Measurements from ENCODE around the gene MIOX. TPM values are rescaled to one million over a fixed set of nuclear protein-coding genes. Genes with fewer than 3 reads are reported as not detected.

The MIOX gene
- total and polyA plus RNA-seq, 2 donors (not counting 3 experiments of a cell fraction or from before 2014, with no cell fraction given): not detected

- CTCF ChIA-PET: interaction anchor here (0.7 to 2.6 kb wide), 3 partner anchors 12 to 245 kb away, joined by 3 to 17 read pairs (median 4); no protein-coding TSS in a partner anchor
- Histone ChIP-seq H3K4me3 (replicated peaks in 1 of 3; ENCODE audit: insufficient read depth in 1 of 3, low read depth in 1 of 3, low read length in 3 of 3) (no peak overlapping the region), H3K9me1 (replicated peaks; ENCODE audit: control insufficient read depth, extremely low read depth, insufficient read depth, low read length) (no peaks in the 10 kb centered on the region), H4K20me1 (replicated peaks; ENCODE audit: control insufficient read depth, extremely low read depth, insufficient read depth, low read length) (no peaks in the 10 kb centered on the region), H3K79me2 (ENCODE audit: control insufficient read depth, insufficient read depth, low read length) (no peaks in the 10 kb centered on the region), H3K36me3 (ENCODE audit: control insufficient read depth in 2 of 2, extremely low read depth in 1 of 2, insufficient read depth in 2 of 2, low read length in 2 of 2) (no peaks in the 10 kb centered on the region), H3K27me3 (ENCODE audit: control insufficient read depth in 2 of 2, insufficient read depth in 2 of 2, low read length in 2 of 2) (peaks cover under 1 to 14% of the 10 kb centered on the region in 2 experiments), H3K9ac (replicated peaks; ENCODE audit: extremely low read depth, insufficient read depth, low read length) (no peak overlapping the region), H3K4me1 (ENCODE audit: control insufficient read depth, extremely low read depth, insufficient read depth, low read length) (no peaks in the 10 kb centered on the region), H3K27ac (ENCODE audit: insufficient read depth, low read depth, low read length) (no peak overlapping the region), H3K9me3 (replicated peaks; ENCODE audit: control insufficient read depth, insufficient read depth, low read length) (no peaks in the 10 kb centered on the region), H3K4me2 (ENCODE audit: insufficient read depth, low read length) (no peak overlapping the region), H2AFZ (ENCODE audit: low read depth, low read length) (no peak overlapping the region)
- POLR2A ChIA-PET: no interaction called here
- intact Hi-C loops (cut with micrococcal nuclease) (no loop called here), dilution Hi-C loops (cut with MboI; ENCODE audit: extremely low pct_ligation_motif_present, low sequenced_read_pairs) (no loop called here)
- no peak for TF ChIP-seq JUN (IDR thresholded peaks at IDR 0.05; ENCODE audit: borderline replicate concordance, insufficient read depth, insufficient read length, low read depth)
- TF ChIP-seq, protein P1, sequence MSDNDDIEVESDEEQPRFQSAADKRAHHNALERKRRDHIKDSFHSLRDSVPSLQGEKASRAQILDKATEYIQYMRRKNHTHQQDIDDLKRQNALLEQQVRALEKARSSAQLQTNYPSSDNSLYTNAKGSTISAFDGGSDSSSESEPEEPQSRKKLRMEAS (IDR thresholded peaks at IDR 0.05; ENCODE audit: insufficient read depth, insufficient read length): no peak
- no peak for TF ChIP-seq FOS (IDR thresholded peaks at IDR 0.05; ENCODE audit: borderline replicate concordance, insufficient read depth, low read length)
- TF ChIP-seq POLR2A (IDR thresholded peaks at IDR 0.05; ENCODE audit: low read depth, low read length): no peak
- FAIRE-seq: no peak
- no peak for DNase-seq (ENCODE audit: low read depth, low spot score)
- no TSS peak for BruUV-seq (replicated peaks)
Measured at GRCh38 chr22:50485221-50486131, 1.2 kb upstream of the MIOX start.

DNA sequence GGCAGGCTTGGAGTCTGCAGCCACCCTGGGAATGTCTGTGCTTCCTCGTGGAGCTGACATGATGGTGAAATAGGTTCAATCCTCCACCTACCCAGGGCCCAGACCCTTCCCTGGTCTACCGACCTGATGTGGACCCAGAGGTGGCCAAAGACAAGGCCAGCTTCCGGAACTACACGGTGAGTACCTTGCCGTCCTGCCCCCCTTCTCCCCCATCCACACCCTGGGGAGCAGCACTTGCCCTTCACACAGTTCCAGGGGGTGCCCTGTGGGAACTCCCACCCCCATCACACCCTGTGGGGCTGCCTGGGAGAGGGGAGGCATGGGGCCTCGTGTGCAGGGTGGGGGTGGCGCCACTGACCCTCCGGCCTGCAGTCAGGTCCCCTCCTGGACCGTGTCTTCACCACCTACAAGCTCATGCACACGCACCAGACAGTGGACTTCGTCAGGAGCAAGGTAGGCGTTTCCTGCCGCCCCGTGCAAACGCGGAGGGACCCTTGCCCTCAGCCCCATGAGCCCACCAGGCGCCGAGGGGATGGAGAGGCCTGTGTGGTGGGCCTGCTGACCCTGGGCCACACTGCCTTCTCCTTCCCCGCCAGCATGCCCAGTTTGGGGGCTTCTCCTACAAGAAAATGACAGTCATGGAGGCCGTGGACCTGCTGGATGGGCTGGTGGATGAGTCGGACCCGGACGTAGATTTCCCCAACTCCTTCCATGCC, 789 bp downstream of the MIOX start:
- no peaks in the 10 kb centered on the region for H3K9me3 ChIP-seq (replicated peaks; ENCODE audit: control insufficient read depth, insufficient read depth, low read length)
- no peaks in the 10 kb centered on the region for H3K36me3 ChIP-seq (ENCODE audit: control insufficient read depth in 2 of 2, extremely low read depth in 1 of 2, insufficient read depth in 2 of 2, low read length in 2 of 2)
- FAIRE-seq: no peak
- no peak overlapping the region for H3K27ac ChIP-seq (ENCODE audit: insufficient read depth, low read depth, low read length)
- BruUV-seq (replicated peaks): no TSS peak
- H3K9ac ChIP-seq (replicated peaks; ENCODE audit: extremely low read depth, insufficient read depth, low read length): no peak overlapping the region
- DNase-seq (ENCODE audit: low read depth, low spot score): no peak
- H3K4me3 ChIP-seq (replicated peaks in 1 of 3; ENCODE audit: insufficient read depth in 1 of 3, low read depth in 1 of 3, low read length in 3 of 3): no peak overlapping the region
- H3K79me2 ChIP-seq (ENCODE audit: control insufficient read depth, insufficient read depth, low read length): no peaks in the 10 kb centered on the region
- no peaks in the 10 kb centered on the region for H3K4me1 ChIP-seq (ENCODE audit: control insufficient read depth, extremely low read depth, insufficient read depth, low read length)
- no peak for TF ChIP-seq FOS (IDR thresholded peaks at IDR 0.05; ENCODE audit: borderline replicate concordance, insufficient read depth, low read length)
- TF ChIP-seq, protein P1 (IDR thresholded peaks at IDR 0.05; ENCODE audit: insufficient read depth, insufficient read length): no peak
- no peak for TF ChIP-seq JUN (IDR thresholded peaks at IDR 0.05; ENCODE audit: borderline replicate concordance, insufficient read depth, insufficient read length, low read depth)
- no peak for TF ChIP-seq POLR2AphosphoS5 (IDR thresholded peaks at IDR 0.05; ENCODE audit: insufficient read depth, low read depth, low read length)
- TF ChIP-seq POLR2A (IDR thresholded peaks at IDR 0.05; ENCODE audit: low read depth, low read length): no peak
- TF ChIP-seq MYC (IDR thresholded peaks at IDR 0.05; ENCODE audit: low read depth, low read length): no peak
- TF ChIP-seq EZH2 (IDR thresholded peaks at IDR 0.05; ENCODE audit: borderline replicate concordance, low read depth, low read length, severe bottlenecking): no peak
- no peak for TF ChIP-seq CTCF (IDR thresholded peaks at IDR 0.05; ENCODE audit: extremely low read depth in 1 of 2, insufficient read depth in 1 of 2, low read depth in 1 of 2, low read length in 2 of 2)
- no peak for TF ChIP-seq GATA2 (IDR thresholded peaks at IDR 0.05; ENCODE audit: insufficient read depth, insufficient read length, low read depth, low read length)
- no peaks in the 10 kb centered on the region for H4K20me1 ChIP-seq (replicated peaks; ENCODE audit: control insufficient read depth, extremely low read depth, insufficient read depth, low read length)
- no peak overlapping the region for H2AFZ ChIP-seq (ENCODE audit: low read depth, low read length)
- POLR2A ChIA-PET: no interaction called here
- CTCF ChIA-PET: interaction anchor here (0.7 kb wide), 1 partner anchor 10 kb away, joined by 3 read pairs; no protein-coding TSS in a partner anchor
- H3K4me2 ChIP-seq (ENCODE audit: insufficient read depth, low read length): no peak overlapping the region
- intact Hi-C loops (cut with micrococcal nuclease) (no loop called here), dilution Hi-C loops (cut with MboI; ENCODE audit: extremely low pct_ligation_motif_present, low sequenced_read_pairs) (no loop called here)
- H3K9me1 ChIP-seq (replicated peaks; ENCODE audit: control insufficient read depth, extremely low read depth, insufficient read depth, low read length): no peaks in the 10 kb centered on the region
- H3K27me3 ChIP-seq (ENCODE audit: control insufficient read depth in 2 of 2, insufficient read depth in 2 of 2, low read length in 2 of 2): no peaks in the 10 kb centered on the region
